GM18526 (cell line): ENCODE measurements around the gene MOB3A.

ENCODE experiments used
- POLR2A ChIP-seq: IDR thresholded peaks from 3 replicates; pipeline ENCODE4 v1.6.1; 2011; ENCODE audit not compliant: insufficient read length; ENCODE audit errors: extremely low read depth

MOB3A gene

DNA sequence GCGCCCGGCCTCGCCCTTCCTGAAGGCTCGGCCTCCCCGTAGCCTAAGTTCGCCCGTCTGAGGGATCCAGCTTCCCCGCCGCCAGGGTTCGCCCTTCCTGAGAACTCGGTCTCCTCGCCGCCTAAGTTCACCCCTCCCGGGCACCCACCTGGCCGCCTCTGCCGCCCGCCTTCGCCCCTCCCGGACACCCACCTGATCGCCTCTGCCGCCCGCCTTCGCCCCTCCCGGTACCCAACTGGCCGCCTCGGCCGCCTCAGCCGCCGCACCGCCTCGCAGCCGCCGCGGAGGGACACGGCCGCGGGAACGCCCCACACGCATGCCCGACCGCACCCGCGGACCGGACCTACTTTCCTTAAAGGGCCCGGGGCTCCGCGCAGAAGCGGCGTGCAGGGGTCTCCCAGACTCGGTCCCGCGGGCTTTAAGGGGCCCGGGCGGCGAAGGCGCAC lies at the start of gene MOB3A:
Gene MOB3A, minus strand, starts transcription at position 293 of the 446 bp plus-strand sequence. CDS start 17,766 bp downstream, outside the sequence.
- TF ChIP-seq POLR2A: peak; percentile 86

DNA sequence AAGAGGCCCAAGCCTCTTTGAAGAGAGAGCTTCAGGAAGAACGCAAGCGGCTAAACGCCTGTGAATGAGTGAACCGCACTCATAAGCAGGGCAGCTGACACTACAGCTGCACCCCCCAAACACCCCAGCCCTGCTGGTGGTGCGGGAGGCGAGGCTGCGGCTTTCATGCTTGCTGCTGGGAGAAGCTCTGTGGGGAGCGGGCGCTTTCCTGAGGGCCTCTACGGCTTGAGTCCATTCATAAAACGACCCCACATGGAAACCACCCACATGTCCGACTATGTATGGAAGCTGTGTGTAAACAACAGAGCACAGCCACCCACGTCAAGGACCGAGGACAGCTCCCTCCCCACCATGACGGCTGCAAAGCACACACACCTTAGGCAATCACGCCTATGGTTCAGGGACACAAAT lies 49.7 kb upstream of the MOB3A start:
- no peak for TF ChIP-seq POLR2A

DNA sequence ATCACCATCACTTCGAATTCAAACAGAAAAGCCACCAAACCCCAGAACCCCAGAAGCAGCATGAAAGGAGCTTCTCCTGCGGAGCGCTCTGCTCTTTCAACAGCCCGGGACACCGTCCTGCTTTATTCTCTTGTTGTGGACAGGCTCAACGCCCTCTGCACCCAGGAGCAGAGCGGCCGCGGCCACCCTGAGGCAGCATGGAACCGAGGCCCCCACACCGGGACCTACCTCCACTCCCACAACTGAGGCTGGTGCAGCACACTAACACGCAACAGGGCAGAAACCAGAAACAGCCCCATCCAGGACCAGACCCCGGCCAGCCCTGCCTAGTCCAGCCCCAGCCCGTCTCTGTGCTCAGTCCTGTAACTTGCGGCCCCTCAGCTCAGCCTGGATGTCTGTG lies 48.1 kb upstream of the MOB3A start:
- TF ChIP-seq POLR2A: no peak

DNA sequence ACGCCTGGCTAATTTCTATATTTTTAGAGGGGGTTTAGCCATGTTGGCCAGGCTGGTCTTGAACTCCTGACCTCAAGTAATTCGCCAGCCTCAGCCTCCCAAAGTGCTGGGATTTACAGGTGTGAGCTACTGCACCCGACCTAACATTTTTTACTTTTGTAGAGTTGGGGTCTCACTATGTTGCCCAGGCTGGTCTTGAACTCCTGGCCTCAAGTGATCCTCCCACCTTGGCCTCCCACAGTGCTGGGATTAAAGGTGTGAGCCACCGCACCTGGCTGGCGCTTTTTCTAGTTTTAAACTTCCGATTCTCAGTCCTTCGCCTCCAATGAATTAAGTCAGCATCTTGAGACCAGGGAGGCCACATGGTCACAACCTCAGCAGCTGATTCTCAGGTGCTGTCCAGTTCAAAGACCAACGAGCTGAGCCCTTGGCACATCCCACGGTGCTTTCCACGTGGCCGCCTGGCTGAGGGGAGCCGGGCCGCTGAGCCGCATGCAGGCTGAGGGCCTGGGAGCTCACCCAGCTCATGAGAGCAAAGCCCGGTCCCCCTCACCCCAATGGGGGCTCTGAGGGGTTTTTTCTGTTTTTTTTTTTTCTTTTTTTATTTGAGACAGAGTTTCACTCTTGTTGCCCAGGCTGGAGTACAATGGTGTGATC lies 46.2 kb upstream of the MOB3A start:
- TF ChIP-seq POLR2A: no peak

DNA sequence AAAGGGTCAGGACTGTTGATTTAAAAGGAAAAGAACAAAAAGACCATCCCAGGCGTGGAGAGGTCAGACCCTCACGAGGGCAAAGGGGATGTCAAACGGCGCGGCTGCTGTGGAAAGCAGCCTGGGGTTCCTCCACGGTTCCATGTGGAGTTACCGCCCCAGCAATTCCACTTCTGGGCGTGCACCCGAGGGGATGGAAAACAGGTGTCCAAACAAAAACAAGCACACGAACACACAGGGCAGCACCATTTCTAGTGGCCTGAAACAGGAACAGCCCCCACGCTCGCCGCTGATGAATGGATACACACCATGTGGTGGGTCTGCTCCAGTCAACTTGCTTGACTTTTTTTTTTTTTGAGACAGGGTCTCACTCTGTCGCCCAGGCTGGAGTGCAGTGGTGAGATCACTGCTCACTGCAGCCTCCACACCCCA lies 44.0 kb upstream of the MOB3A start:
- no peak for TF ChIP-seq POLR2A

DNA sequence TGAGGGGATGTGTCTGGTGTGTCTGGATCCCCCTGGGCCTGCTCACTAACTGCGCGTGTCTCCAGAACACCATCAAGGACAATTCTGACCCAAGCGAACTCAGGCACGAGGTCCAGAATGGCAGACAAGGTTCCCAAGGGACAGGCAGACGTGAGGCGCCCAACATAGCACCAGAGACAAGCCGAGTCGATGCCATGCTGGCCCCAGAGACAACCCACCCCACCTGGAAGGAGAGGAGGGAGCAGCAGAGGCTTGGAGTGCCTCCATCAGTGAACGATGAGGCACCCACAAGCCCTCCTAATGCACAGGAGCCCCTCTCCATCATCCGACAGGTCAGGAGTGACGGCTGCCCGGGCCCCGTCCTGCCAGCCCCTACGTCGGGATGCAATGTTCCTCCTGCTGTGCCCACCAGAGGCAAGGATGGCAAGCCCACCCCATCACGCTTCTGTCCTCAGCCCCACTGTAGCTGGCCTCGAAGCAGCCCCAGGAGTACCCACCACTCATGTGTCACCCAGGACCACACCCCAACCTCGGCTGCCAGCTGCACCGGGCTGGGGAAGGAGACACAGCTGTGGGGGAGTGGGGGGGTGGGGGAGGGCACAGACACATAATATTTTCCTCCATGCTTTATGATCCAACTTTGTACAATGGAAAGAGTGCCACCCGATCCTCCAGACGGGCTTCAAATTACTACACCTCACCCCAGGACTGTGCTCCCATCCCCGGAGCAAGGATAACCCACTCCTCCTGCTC lies 43.4 kb upstream of the MOB3A start:
- TF ChIP-seq POLR2A: no peak

DNA sequence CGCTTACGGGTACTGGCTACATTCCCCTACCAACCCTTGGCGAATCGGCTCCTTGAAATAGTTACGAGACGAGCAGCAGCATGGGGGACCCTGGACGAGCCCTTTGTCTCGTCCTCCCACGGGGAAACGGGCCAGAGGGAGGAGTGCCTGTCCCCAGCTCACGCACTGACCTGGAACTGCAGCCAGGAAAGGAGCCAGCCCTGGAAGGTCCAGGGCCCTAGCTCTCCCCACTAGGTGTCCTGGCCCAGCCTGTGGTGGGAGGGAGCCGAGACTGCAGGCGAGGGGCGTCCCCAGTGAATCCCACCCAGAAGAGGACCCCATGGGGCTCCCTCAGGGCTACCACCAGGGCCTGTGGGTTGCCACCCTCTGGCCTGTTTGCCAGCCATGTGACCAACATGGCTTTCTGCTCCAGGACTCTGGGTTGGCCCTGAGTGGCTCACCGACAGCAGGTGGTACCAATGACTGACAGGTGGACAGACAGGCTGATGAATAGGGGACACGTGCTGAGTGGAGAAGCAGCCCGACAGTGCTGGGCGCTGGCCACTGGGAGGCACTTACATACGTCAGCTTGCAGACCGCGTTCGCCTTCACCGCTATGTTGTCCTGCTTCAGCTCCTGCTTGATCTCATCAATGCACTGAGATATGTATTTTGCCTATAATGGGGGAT lies 42.1 kb upstream of the MOB3A start:
- no peak for TF ChIP-seq POLR2A

GRCh38 chr19:2136796-2137195 lies 40.7 kb upstream of the MOB3A start:
- no peak for TF ChIP-seq POLR2A

- TF ChIP-seq POLR2A: no peak
Measured at GRCh38 chr19:2135474-2136402, 39.6 kb upstream of the MOB3A start.

GRCh38 chr19:2132731-2133490 lies 36.8 kb upstream of the MOB3A start:
- TF ChIP-seq POLR2A: no peak

GRCh38 chr19:2132191-2132590 lies 36.1 kb upstream of the MOB3A start:
- TF ChIP-seq POLR2A: no peak

DNA sequence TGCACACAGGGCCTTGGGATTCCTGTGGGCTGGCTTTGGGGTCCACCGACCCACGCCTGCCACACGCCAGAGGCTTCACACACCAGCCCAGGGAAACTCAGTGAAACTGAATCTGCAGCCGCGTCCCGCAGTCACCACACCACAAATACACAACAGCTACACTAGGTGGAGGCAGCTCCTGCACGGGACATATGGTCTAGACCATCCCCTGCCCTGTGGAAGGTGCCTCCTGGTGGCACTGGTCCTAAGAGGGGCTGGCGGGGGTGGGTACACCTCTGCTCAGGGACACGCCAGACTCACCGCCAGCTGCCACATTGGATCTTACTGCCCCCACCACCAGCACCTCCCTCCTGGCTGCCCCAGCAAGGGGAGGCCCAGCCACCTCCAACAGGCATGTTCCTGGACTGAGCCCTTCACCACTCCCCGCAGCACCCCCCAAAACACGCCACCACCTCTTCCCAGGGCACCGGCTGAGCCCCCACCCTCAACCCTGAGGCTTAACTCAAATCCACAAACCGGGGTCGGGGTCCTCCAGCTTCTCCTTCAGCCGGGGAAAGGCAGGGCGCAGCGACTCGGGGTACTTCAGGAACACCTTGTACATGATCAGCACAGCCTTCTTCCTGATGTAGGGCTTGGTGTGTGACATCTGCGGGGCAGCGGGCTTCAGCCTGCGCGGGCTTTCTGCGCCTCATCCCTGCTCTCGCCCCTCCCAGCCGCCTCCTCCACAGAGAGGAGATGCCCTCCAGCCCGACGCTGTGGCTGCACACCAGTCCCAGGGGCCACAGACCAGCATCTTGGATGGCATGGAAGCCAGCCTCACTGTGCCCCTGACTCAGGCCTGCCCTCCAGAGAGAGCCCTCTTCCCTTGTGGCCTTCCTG lies 34.0 kb upstream of the MOB3A start:
- no peak for TF ChIP-seq POLR2A

GRCh38 chr19:2129486-2129885 lies 33.4 kb upstream of the MOB3A start:
- TF ChIP-seq POLR2A: no peak
